NCI-H510A treated with DMSO at 0.1 percent for 48 hours (cell line): Measurements from ENCODE around the gene RAMACL.

Source experiments
- DNase-seq: peaks from one replicate; lab custom pipeline; 2025; lab: John Stamatoyannopoulos, UW

The RAMACL gene

GRCh38 chr6:166578536-166579236, 7.8 kb downstream of the RAMACL start:
- no peak for DNase-seq

DNA sequence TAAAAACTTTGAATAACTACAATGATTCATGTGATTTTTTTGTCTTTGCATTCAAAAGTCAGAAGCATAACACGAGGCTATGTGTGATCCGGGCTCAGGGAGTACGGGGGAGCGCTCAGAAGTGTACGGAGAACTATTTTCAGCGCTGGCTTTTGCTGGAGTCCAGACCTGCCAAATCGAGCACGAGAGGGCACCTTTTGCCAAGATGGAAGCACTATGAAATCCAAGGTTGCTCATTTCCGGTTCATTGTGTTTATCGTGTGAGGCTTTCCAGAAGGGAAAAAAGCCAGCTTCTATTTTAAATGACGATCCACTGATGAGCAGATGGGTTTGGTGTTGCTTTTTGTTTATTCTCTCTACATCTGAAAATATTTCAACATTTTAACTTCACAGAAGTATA, 11.3 kb downstream of the RAMACL start:
- DNase-seq = no peak

DNA sequence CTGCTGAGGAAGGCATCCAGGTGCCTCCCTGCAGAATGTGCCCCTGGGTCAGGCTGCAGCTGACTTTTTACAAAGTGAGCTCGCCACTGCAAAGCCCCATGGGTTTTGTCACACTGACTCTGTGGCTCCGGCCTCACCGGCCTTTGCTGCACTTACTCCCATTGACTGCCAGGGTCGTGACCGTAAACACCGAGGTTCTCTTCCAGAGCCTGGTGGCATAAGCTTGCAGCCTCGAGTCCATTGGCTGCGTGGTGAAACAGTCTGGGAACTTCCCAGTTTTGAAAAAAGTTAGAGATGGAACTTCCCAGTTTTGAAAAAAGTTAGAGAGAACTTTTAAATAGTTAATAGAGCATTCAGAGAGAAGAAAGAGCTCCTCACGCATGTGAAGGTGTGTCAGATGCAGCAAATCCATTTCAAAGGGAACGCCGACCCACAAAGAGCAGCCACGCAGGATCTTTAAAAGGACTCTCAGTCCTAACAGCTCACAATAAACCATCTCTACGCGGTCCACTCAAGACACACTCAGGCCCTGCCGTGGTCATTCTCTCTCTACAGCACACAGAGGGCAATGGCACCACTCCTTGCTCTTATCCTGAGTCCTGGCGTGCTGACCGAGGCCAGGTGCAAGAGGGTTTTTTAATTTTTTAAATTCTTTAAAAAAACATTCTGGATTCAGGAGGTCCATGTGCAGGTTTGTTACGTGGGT, 12.8 kb downstream of the RAMACL start:
- no peak for DNase-seq

DNA sequence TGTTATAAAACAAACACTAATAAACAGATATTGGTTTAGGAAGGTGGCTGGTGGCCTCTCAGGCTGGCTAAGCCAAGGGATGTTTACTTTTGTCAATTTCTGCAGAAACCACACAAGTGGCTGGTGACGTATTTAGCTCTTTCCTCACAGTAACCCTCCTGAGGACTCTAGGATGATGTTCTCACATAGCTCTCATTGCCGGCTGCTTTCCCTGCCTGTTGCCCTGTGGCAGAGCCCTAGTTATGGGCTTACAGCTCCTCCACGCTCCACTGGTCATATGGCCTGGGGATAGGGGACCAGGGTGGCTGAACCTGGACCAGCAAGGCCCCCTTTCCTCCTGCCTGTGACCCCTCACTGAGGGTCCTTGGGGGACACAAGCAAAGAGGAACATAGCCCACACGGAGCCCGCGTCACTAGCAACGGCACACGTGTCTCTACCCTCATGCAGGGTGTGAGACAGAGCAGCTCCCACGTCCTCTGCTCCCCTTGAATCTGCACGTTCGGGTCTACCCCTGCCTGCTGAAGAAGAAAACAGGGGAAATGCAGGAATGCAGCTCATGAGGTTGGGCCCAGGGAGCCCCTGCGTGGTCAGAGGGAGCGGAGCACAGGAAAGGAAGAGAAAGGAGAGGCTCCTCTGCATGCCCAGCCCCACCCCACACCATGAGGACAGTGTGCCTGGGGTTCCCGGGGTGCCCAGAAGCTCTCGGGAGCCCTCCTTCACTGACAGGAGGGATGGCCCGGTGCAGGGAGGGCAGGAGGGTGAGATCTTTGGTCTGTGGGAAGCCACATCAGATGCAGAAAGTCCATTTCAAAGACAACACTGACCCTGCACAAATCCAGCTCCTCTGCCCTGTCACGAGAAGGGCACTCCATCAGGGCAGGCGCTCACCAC, 13.9 kb downstream of the RAMACL start:
- peak; percentile 76 for DNase-seq

DNA sequence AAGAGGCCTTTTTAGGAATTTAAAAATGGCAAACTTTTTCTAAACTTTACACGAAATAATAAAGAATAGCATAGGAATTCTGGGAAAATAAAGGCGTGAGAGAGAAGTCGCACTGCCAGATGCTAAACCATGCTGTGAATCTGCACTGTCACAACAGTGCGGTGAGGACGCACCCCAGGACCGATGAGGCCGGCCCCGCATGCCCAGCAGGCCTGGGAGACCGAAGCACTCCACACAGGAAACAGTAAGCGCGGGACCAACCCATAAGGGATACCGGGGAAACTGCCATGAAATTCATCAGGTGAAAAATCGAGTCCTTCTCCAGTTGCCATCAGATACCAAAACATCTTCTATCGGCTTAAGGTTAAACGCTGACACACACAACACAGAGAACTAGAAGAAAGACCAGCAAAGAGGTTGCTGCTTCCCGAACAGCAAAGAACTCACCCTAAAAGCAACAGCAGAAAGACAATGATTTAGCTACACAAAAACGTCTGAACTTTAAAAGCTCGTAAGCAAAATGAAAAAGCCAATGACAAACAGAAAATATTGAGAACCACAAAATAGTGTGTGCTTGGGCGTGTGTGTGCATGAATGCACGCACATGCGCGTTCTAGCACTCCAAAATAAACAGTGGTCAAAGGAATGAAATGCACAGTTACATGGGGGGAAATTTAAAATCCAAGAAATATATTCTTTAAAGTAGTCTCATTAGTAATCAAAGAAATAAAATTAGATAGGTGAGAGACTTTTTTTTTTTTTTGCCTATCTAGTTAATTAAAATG, 15.4 kb downstream of the RAMACL start:
- no peak for DNase-seq

GRCh38 chr6:166569206-166569605, 17.3 kb downstream of the RAMACL start:
- no peak for DNase-seq

DNA sequence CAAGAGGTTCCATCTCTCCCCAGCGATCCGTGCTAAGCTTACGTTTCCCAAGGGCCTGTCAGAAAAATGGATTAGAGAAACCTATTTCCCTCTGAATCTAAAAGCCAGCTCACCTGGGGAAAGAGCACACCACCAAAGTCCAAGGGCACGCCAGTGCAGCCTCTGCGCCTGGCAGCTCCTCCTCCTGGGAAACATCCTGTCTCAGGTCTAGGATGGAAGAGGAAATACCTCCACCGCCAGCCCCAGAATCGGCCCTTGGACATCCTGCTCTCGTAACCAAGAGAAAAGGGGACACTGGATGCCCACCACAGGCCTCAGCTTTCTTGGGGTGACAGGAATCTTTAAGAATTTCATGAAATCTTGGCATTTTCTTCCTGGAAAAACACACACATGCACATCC, 18.7 kb downstream of the RAMACL start:
- DNase-seq = no peak

DNA sequence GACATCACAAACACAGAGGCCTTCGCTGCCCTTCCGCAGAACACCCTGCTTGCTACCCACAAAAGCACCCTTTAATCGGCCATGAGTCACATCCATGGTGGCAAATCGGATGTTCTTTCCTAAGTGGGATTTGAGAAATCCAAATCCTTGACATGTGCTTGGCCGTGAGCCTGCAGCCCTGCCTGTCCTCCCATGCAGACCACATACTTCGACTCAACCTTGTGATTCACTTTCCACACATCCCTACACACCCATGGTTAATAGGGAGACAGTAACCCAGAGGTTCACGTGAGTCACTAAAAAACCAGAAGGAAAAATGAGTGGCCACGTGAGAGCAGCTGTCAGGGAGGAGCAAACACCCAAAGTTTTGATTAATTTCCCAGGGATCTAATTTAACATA, 19.4 kb downstream of the RAMACL start:
- DNase-seq = no peak

GRCh38 chr6:166566026-166567011, 20.2 kb downstream of the RAMACL start:
- no peak for DNase-seq

- no peak for DNase-seq
Measured at GRCh38 chr6:166565084-166565967, 21.2 kb downstream of the RAMACL start.

- no peak for DNase-seq
Measured at GRCh38 chr6:166563805-166564204, 22.7 kb downstream of the RAMACL start.

- DNase-seq = no peak
Measured at GRCh38 chr6:166563200-166563599, 23.3 kb downstream of the RAMACL start.

GRCh38 chr6:166562726-166563125, 23.8 kb downstream of the RAMACL start:
- no peak for DNase-seq

DNA sequence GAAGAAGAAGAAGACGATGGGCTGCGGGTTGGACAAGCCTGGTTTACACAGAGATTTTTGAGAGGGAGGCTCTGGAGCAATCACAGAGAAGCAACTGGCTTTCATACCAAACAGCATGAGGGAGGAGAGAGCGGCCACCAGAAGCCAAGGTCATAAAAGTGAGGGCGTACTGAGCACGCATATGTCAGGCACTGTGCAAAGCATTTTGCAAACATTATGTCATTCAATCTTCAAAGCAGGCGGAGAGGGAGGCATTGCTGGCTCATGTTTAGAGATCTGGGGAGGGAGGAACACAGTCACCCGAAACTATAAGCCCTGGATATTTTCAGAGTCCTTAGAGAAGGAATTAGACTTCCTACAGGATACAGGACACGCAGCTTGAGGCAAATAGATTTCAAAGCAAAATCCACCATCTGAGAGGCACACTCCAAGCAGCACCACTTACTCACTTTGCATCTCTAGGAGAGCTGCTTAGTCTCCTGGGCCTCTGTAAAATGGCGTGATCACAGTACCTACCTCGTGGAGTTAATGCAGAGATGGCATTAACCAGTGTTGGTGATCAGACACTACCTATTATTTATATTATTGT, 24.6 kb downstream of the RAMACL start:
- DNase-seq = no peak

- no peak for DNase-seq
Measured at GRCh38 chr6:166560222-166560621, 26.3 kb downstream of the RAMACL start.

GRCh38 chr6:166559662-166560061, 26.8 kb downstream of the RAMACL start:
- no peak for DNase-seq

DNA sequence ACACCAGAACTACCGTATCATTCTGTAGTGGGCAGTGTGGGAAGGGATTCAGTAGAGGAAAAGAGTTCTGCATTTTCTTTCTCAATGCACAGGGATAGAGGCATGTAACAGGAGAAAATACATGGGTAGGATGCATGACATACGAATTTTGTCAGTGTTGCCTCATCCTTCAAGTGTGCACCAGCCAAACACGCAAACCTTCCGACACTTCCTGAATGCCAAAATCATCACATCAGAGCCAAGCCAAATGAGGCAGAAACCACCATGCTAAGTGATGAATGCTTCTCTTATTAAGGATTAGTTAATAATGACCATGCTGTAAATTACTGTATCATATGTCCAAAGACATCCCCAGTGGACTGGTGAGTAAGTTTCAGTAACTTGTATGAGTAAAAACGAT, 27.3 kb downstream of the RAMACL start:
- no peak for DNase-seq

DNA sequence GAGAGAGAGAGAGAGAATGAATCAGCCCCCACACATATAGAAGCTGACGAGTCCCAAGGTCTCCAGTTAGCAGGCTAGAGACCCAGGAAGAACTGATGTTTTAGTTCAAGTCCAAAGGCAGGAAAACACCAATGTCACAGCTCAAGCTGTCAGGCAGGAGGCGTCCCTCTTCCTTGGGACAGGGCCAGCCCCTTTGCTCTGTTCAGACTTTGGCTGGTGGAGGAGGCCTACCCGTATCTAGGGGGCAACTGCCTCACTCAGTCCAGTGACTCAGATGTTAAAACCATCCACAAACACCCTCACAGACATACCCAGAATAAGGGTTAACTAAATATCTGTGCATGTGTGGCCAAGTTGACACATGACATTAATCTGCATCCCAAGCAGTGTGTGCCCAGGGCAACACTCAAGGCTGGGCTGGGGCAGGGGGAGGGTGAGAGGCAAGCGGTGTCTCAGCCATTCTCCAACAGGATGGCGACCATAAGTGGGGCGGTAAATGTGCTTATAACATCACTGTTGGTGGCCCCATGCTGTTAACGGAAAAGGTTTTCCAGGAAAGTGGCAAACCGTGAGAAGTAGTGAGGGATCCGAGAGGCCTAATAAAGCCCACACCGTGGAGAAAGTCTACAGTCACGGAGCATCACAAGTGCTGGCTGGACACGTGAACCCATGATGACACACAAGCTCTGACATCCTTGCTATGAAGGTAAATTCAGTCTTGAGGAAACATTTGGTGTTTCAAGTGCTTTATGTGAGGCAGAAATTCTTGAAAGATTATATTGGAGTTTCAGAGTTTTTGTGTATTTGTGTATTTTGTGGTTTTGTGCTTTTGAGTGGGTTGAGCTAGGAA, 28.1 kb downstream of the RAMACL start:
- no peak for DNase-seq
